Activated effector memory CD4-positive, alpha-beta T cell treated with anti-CD3 and anti-CD28 coated beads, Interleukin-2, amount 50 U/mL, for 16 hours (primary cell): ENCODE measurements around the gene DRC3.
"Not testable (repeated sequence)": the region's sequence is repeated elsewhere in the genome, so short reads cannot be mapped to it uniquely, and the experiment has no call there.

Experiments used
- DNase-seq: peaks from one replicate; pipeline ENCODE4 v3.0.0-alpha.2; 2020

The DRC3 gene

GRCh38 chr17:17942846-17943245 lies 29.8 kb upstream of the DRC3 start:
- DNase-seq, result no peak

- DNase-seq, result no peak
These were observed 29.2 kb upstream of the DRC3 start for GRCh38 chr17:17943281-17943984.

GRCh38 chr17:17944242-17944641 lies 28.4 kb upstream of the DRC3 start:
- no peak for DNase-seq

DNA sequence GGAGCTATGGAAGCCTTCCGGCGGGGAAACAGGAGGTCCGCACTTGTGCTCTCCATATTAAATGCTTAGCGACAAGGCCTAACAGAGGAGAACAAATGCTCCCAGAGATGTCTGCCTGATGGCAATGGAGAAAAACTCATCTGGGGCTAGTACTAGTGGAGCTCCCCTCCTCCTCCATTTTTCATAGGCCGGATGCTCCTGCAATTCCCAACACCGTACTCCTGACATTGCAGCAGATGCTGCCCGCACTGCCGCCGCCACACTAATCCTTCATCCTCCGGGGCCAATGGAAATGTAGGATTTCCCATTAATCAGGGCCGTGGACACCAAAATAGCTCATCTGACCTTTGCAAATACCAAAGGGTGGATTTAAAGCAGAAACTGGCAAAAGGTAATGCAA lies 27.9 kb upstream of the DRC3 start:
- DNase-seq, result no peak

- no peak for DNase-seq
These were observed 26.6 kb upstream of the DRC3 start for GRCh38 chr17:17946093-17946492.

DNA sequence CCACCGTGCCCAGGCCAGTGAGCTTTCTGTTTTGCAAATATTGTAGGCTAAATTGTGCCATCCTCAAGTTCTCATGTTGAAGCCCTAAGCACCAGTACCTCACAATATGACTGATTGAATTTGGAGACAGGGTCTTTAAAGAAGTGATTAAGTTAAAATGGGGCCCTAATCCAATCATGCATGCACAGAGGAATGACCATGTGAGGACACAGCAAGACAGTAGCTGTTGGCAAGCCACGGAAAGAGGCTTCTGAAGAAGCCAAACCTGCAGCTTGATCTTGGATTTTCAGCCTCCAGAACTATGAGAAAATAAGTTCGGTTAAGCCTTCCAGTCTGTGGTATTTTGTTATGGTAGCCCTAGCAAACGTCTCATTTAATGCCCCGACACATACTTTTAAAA lies 25.4 kb upstream of the DRC3 start:
- DNase-seq, result no peak

- no peak for DNase-seq
These were observed 24.7 kb upstream of the DRC3 start for GRCh38 chr17:17947966-17948365.

DNA sequence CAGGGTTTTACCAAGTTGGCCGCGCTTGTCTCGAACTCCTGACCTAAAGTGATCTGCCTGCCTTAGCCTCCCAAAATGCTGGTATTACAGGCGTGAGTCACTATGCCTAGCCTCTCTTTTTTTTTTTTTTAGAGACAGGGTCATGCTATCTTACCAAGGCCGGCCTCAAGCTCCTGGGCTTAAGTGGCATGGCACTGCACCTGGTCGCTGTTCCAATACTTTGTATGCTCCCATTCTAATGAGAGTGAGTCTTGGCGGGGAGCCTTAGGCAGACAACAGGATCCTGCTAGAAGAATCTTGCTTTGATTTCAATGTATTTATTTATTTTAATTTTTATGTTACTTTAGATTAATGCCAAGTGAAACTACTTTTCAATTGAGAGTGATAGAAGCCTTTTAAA lies 22.3 kb upstream of the DRC3 start:
- no peak for DNase-seq

DNA sequence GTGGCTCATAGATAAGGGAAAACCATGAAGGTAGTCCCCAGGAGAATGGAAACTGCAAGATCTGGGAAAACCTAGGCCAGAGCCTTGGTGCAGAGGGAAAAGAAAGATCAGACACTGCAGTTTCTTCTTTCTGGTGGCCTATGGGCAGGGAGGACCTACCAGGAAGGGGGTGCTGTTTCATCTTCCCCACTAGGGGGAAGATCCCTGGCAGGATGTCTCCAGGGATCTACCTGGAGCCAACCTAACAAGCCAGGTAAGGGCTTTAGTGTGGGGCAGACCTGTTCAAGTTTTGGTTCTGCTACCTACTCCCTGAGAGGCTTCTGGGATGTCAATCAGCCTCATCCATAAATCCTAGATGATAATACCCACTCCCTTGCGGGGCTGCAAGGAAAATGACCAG lies 21.9 kb upstream of the DRC3 start:
- no peak for DNase-seq

DNA sequence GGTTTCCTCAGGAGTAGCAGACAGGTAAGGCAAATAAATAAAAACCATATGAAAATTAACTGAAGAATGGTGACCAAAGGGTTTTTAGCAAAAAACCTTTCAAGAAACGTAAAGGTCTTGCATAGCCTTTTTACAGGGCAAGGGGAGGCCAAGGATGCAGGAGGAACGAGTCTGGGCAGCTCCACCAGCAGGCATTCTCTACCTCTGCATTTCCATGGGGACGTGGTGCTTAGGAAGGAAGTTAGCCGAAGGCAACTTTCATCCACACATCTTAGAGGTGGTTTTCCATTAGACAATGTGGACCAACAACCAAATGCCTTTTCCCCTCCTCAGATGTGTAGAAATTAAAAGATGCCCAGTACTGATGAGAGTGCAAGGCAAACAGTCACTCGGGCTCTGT lies 21.1 kb upstream of the DRC3 start:
- DNase-seq, result no peak

- no peak for DNase-seq
These were observed 20.0 kb upstream of the DRC3 start for GRCh38 chr17:17952691-17953090.

GRCh38 chr17:17954079-17954478 lies 18.6 kb upstream of the DRC3 start:
- no peak for DNase-seq

- DNase-seq, result not testable (repeated sequence)
These were observed 16.8 kb upstream of the DRC3 start for GRCh38 chr17:17955790-17956341.

GRCh38 chr17:17957584-17957916 lies 15.1 kb upstream of the DRC3 start:
- no peak for DNase-seq

DNA sequence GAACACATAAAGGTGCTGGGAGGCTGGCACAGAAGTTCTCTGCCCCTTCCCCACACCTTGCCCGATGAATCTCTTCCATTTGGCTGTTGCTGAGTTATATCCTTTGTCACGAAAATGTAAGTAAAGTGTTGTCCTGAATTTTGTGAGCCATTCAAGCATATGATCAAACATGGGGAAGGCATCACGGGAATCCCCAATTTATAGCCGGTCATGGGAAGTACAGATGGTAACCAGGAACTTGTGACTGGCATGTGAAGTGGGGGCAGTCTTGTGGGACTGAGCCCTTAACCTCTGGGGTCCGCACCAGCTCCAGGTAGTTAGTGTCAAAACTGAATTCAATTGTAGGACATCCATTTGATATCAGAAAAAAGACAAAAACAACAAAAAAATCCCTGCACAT lies 13.7 kb upstream of the DRC3 start:
- no peak for DNase-seq

DNA sequence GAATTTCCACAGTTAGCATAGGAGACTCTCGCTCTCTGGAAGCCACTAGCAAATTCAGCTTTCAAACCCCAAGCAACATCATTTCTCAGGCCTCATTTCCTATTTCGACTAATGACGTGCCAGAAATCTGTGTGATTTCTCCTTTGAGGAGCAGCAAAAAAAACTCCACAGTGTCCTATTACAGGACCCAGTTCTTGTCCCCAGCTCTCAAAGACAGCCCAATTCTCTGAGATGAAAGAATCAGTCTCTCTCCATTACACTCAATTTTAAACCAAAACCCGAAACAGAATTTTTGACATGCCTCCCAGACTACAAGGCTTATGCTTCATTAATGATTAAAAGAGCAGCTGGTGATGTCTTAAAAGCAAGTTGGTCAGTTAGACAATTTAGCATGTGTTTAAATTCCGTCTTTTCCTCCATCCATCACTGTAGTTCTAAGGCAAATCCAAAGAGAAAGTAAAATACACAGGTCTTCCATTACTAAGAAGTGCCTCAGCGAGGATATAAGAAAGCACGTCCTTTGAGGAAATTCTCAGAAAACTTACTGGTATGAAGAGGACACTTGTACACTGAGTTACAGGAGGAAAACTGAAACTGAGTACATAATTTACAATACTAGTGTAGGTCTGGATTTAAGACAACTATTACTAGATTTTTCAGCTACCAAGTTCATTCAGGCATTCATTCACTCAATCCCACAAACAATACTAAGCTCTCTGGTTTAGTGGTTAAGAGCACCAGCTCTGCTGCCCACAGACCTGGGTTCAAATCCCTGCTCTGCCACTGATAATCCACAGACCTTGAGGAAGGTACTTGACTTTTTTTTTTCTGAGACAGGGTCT lies 12.9 kb upstream of the DRC3 start:
- DNase-seq, result no peak

GRCh38 chr17:17960500-17961030 lies 12.1 kb upstream of the DRC3 start:
- DNase-seq, result no peak

GRCh38 chr17:17963066-17963465 lies 9.6 kb upstream of the DRC3 start:
- no peak for DNase-seq

DNA sequence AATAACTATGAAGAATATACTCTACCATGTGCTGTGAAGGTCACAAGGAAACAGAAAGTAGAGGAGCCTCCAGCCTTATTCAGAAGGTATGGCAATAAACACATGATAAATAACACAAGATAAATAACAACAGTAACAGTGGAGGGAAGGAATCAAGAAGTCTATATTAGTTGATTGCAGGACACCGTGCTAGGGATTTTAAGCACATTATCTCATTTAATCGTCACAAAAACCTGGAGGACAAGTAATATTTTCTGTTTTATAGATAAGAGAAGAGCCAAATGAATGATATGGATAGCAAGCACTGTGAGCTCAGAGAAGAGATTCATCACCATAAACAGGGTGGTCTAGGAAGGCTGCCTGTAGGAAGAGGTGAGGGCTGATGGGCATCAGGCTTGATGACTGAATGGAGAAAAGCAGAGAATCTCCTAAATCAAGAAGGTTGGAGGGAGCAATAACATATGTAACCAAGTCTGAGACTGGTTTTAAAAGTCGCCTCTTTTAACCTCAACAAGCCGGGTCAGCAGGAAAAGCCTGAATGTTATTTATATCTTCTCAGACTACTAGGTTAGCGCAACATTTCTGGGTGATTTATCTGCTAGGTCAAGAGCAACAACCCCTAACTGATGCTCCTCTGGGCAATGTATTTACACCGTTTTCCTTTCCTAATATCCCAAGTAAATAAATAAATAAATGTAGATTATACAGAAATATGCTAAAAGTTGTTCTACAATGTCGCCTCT lies 8.8 kb upstream of the DRC3 start:
- DNase-seq, result no peak

DNA sequence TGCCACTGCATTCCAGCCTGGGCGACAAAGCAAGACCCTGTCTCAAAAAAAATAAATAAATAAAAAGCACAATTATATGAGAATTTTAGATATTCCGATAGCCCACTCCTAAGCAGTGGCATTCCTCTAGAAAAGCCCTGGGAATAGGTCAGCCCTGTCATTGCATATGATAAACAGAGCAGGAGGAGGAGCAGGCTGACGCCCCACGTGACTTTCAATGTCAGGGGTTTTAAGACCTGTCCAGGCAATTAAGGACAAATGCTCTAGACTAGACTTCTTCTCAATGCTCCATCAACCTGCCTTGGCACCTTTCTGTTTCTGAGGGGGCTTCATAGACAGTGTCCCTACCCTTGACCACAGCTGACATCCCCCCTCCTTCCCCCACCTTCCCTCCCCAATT lies 8.0 kb upstream of the DRC3 start:
- DNase-seq, result no peak

DNA sequence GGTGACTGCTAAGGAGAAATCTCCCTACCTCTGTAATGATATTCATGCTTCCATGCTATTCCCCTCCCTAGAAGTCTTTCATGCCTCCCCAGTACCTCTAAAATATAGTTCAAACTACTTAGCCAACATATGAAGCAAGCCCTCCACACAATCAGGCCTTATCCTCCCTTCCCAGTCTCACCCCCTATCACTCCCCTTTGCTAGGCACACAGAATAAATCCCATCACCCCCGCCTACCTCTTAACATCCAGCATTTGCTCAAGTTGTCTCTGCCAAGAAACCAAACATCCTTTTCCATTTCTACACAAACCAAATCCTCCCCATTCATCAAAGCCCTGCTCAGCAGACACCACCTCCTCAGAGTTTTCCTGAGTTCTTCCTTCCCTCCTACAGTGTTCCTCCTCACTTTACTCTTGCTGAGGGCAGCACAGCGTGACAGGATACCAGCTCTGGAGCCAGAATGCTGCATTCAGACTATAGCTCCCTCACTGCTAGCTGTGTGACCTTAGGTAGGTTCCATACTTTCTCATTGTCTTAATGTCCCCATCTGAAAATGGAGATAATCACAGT lies 7.4 kb upstream of the DRC3 start:
- DNase-seq, result no peak

DNA sequence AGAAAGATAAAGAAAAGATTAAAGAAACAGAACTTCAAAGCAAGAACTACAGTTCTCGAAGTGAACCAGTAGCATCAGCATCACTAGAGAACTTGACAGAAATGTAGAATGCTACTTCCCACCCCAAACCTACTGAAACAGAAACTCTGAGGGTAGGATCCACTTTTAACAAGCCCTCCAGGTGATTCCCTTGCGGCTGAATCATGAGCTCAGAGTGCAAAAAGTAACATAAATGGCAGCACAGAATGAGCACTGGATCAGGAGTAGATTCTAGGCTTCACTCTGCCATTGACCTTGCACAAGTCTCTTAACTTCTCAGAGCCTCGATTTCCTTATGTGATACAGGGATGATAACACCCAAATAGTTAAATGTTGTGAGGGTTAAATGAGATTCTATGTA lies 6.3 kb upstream of the DRC3 start:
- no peak for DNase-seq
